SK-N-SH treated with all-trans-retinoic acid at 6 μM for 48 hours (cell line): Measurements from ENCODE around the gene NCKAP5.

Experiments
- ATAC-seq: fragments of 200-7000 bp; cut with Tn5 transposase; 3 replicates; pipeline ENCODE4 v1.9.1; 2020; ENCODE audit warnings: mild to moderate bottlenecking, moderate library complexity
- CREB5 ChIP-seq: fragments of 250-450 bp; sonication (Bioruptor Pico); IDR thresholded peaks from 2 replicates; pipeline ENCODE4 v1.5.1; 2020; ENCODE audit warnings: low read depth, mild to moderate bottlenecking, moderate library complexity
- CSDC2 ChIP-seq: fragments of 250-450 bp; sonication (Bioruptor Pico); IDR thresholded peaks from 2 replicates; pipeline ENCODE4 v1.5.0; 2020; ENCODE audit warnings: mild to moderate bottlenecking, moderate library complexity
- CSRNP3 ChIP-seq: fragments of 250-450 bp; sonication (Bioruptor Pico); IDR thresholded peaks from 2 replicates; pipeline ENCODE4 v1.5.1; 2021; ENCODE audit warnings: mild to moderate bottlenecking, moderate library complexity
- ESRRG ChIP-seq: fragments of 250-450 bp; sonication (Bioruptor Pico); IDR thresholded peaks from 2 replicates; pipeline ENCODE4 v1.6.1; 2021; ENCODE audit warnings: mild to moderate bottlenecking
- ISL1 ChIP-seq: fragments of 250-450 bp; sonication (Bioruptor Pico); IDR thresholded peaks from 2 replicates; pipeline ENCODE4 v2.1.2; 2022; ENCODE audit warnings: mild to moderate bottlenecking, moderate library complexity
- OSR1 ChIP-seq: fragments of 250-450 bp; sonication (Bioruptor Pico); IDR thresholded peaks from 2 replicates; pipeline ENCODE4 v1.8.0; 2022; ENCODE audit warnings: moderate library complexity, mild to moderate bottlenecking, inconsistent platforms
- PATZ1 ChIP-seq: fragments of 250-450 bp; sonication (Bioruptor Pico); IDR thresholded peaks from 2 replicates; pipeline ENCODE4 v1.8.0; 2020; ENCODE audit warnings: mild to moderate bottlenecking, moderate library complexity, borderline replicate concordance
- POU6F1 ChIP-seq: fragments of 250-450 bp; sonication (Bioruptor Pico); IDR thresholded peaks from 2 replicates; pipeline ENCODE4 v1.8.0; 2021; ENCODE audit warnings: low read depth, mild to moderate bottlenecking, moderate library complexity, borderline replicate concordance
- PPARA ChIP-seq: fragments of 250-450 bp; sonication (Bioruptor Pico); IDR thresholded peaks from 2 replicates; pipeline ENCODE4 v1.5.0; 2020; ENCODE audit warnings: mild to moderate bottlenecking, borderline replicate concordance
- RARB ChIP-seq: fragments of 250-450 bp; sonication (Bioruptor Pico); IDR thresholded peaks from 2 replicates; pipeline ENCODE4 v1.8.0; 2021; ENCODE audit warnings: mild to moderate bottlenecking, moderate library complexity
- SNAI2 ChIP-seq: fragments of 250-450 bp; sonication (Bioruptor Pico); IDR thresholded peaks from 2 replicates; pipeline ENCODE4 v1.5.0; 2020; ENCODE audit warnings: mild to moderate bottlenecking, moderate library complexity
- TCF4 ChIP-seq: fragments of 250-450 bp; sonication (Bioruptor Pico); IDR thresholded peaks from 2 replicates; pipeline ENCODE4 v1.8.0; 2021; ENCODE audit warnings: mild to moderate bottlenecking, moderate library complexity, borderline replicate concordance
- TSHZ2 ChIP-seq: fragments of 250-450 bp; sonication (Bioruptor Pico); IDR thresholded peaks from 2 replicates; pipeline ENCODE4 v1.5.0; 2020; ENCODE audit warnings: mild to moderate bottlenecking, moderate library complexity
- ZC3H10 ChIP-seq: fragments of 250-450 bp; sonication (Bioruptor Pico); IDR thresholded peaks from 2 replicates; pipeline ENCODE4 v1.5.1; 2021; ENCODE audit warnings: mild to moderate bottlenecking, moderate library complexity
- ZFP3 ChIP-seq: fragments of 250-450 bp; sonication (Bioruptor Pico); IDR thresholded peaks from 2 replicates; pipeline ENCODE4 v1.5.0; 2020; ENCODE audit warnings: mild to moderate bottlenecking, moderate library complexity
- ZFP30 ChIP-seq: fragments of 450-650 bp; formaldehyde crosslinking; IDR thresholded peaks from 2 replicates; pipeline ENCODE4 v1.5.0; 2022; ENCODE audit warnings: mild to moderate bottlenecking, moderate library complexity
- ZNF565 ChIP-seq: fragments of 450-650 bp; formaldehyde crosslinking; conservative IDR thresholded peaks from 2 replicates; pipeline ENCODE4 v1.5.0; 2020; ENCODE audit warnings: low read depth, mild to moderate bottlenecking, moderate library complexity
- ZNF70 ChIP-seq: fragments of 450-650 bp; formaldehyde crosslinking; IDR thresholded peaks from 2 replicates; pipeline ENCODE4 v1.5.0; 2020; ENCODE audit warnings: mild to moderate bottlenecking, moderate library complexity

NCKAP5 gene

GRCh38 chr2:133517876-133518275, 50.4 kb downstream of the NCKAP5 start:
- ATAC-seq, result no peak
- no peak for TF ChIP-seq ZFP30
- no peak for TF ChIP-seq CSDC2 (CRISPR knock-in tag)
- TF ChIP-seq OSR1 (CRISPR knock-in tag), result no peak
- peak; percentile 24; the same call in 1 of the 2 replicates for TF ChIP-seq ISL1 (CRISPR knock-in tag)
- TF ChIP-seq PPARA (CRISPR knock-in tag), result no peak
- TF ChIP-seq PATZ1 (CRISPR knock-in tag), result no peak
- no peak for TF ChIP-seq RARB
- TF ChIP-seq TSHZ2, result no peak

- ATAC-seq, result no peak
Observed at GRCh38 chr2:133516405-133517026, 51.7 kb downstream of the NCKAP5 start.

GRCh38 chr2:133515271-133515670, 53.0 kb downstream of the NCKAP5 start:
- TF ChIP-seq PATZ1 (CRISPR knock-in tag), result no peak
- no peak for TF ChIP-seq RARB
- TF ChIP-seq CREB5 (CRISPR knock-in tag), result no peak
- no peak for TF ChIP-seq ZNF565 (CRISPR knock-in tag)
- TF ChIP-seq ZFP30, result no peak
- no peak for TF ChIP-seq ZFP3 (CRISPR knock-in tag)
- TF ChIP-seq ZC3H10 (CRISPR knock-in tag), result no peak
- no peak for TF ChIP-seq TSHZ2
- TF ChIP-seq CSRNP3 (CRISPR knock-in tag), result no peak
- no peak for TF ChIP-seq ZNF70 (CRISPR knock-in tag)
- TF ChIP-seq SNAI2 (CRISPR knock-in tag), result no peak
- no peak for TF ChIP-seq POU6F1
- no peak for TF ChIP-seq TCF4 (CRISPR knock-in tag)
- TF ChIP-seq PPARA (CRISPR knock-in tag), result no peak
- no peak for TF ChIP-seq CSDC2 (CRISPR knock-in tag)

More at GRCh38 chr2:133516405-133517026, 51.7 kb downstream of the NCKAP5 start:
- TF ChIP-seq ESRRG, result no peak
- no peak for TF ChIP-seq PPARA (CRISPR knock-in tag)
- TF ChIP-seq TCF4 (CRISPR knock-in tag), result no peak

More at GRCh38 chr2:133515271-133515670, 53.0 kb downstream of the NCKAP5 start:
- no peak for ATAC-seq
